Measurements from ENCODE around the gene EIF5B.
A peak's percentile ranks its signal among the peaks of the same experiment; 100 is the strongest.

The EIF5B gene

DNA sequence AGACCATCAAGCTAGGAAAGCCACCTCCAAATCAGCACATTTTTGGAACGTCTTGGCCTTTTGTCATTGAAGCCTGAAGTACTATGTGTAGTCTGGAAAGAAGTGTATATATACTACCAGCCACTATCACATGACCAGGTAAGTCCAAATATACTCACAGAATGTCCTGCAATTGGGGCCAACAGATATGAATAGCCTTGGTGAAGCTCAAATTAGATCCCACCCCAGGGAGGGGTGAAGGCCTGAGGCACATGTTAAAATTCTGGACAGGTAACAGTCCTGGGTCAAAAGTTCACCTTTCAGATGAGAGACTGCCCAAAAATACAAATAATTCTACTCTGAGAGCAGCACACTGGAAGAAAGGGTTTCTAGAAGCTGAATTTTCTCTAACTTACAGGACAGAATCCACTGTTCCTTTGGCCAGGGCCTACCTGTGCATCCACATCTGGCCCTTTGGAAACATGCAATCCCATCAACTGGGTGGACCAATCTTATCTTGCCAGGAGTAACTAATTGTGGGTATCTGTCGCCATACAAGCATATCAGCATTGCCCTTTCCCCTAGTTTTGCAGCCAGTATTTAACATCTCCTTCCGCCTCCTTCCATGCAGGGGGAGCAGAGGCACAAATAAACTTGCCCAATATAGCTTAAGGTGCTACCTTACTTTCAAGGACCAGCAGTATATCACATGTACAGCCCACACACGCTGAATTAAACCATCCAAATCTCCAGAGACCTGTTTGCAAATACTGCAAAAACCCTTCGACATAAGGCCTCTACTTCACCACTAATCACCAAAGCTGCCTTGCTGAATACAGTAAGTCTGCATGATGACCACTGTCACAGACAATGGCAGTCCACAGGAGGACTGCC is 67.8 kb downstream of the EIF5B start:
- FAIRE-seq (no peak), DNase-seq (ENCODE audit: insufficient read length, low spot score) (no peak)

DNA sequence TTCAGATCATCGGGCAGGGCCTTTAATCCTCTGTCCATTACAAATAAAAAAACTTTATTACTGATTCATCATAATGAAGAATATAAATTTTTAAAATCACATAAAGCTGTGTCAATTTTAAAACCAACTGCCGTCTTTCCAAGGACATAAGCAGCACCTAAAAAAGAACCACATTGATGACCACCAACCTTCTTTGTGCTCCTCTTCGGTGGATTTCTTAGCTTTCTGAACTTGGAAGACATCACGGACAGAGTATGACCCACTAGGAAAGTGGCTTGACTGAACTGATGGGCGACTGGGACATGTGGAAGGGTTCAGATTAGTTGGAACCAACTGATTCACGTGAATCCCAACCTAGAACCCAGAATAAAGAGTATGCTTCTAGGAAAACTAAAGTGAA is 68.9 kb downstream of the EIF5B start:
- FAIRE-seq, result no peak
- no peak for DNase-seq (ENCODE audit: insufficient read length, low spot score)

DNA sequence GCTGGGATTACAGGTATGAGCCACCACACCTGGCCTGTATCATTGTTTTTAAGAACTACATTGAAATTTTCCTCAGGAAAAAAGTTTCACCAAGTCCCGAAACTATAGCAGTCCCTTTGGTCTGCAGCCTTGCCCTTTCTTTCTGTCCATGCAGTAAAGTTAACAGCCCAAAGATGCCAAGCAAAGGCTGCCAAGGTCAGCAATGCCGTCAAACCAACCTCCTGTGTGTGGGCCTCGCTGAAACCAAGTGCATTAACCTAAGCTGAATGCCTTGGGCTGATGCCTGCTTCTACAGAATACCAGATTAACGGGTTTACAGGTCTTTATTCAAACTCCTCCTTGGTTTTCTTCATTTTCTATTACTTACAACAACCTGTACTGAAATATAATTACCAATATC is 73.1 kb downstream of the EIF5B start:
- DNase-seq (ENCODE audit: insufficient read length, low spot score) (no peak), FAIRE-seq (no peak)

DNA sequence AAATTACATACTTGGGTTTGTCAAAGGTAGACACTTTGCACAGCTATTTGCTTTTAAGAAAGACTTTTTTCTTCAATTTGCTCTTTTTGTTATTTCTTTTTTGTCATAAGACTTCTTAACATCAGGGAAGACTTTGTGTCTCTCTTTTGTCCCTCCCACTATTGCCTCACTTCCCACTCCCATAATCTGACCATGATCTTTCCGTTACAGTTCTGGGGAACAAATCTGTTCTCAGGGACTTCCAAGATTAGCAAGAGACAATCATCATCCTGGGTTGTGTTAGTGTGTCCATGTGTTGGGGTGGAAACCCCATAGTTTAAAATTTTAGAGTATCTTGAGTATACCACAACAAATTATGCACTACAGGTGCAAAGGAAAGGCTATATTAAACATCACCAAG is 77.4 kb downstream of the EIF5B start:
- DNase-seq (ENCODE audit: insufficient read length, low spot score), result no peak
- FAIRE-seq, result no peak

DNA sequence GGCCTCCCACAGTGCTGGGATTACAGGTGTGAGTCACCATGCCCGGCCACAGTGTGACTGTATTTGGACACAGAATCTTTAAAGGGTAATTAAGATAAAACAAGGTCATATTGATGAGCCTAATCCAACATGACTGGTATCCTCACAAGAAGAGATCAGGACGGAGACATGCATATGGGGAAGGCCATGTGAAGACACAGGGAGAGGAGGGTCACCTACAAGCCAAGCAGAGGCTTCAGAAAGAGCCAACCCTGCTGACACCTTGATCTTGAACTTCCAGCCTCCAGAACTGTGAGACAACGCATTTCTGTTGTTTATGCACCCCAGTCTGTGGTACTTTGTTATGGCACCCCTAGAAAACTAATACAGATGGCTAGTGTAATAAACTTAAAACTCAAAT is 80.2 kb downstream of the EIF5B start:
- FAIRE-seq (no peak), DNase-seq (ENCODE audit: insufficient read length, low spot score) (no peak)

DNA sequence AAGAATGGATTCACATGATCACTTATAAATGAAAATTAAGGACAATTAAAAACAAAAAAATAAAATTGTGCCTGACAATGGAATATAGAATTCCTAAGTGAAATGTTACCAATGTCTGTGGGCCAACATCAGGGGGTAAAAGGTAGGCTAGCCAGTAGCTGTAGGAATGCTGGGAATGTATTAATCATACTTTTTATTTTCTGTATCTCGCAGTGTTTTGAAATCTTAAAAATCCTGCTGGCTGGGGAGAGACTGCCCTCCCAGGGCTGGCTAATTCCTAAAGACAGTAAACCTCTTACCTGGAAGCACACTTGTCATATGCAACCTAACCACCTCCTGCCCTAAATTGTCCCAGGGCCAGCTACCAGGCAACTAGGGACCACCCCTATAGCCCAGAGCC is 82.8 kb downstream of the EIF5B start:
- DNase-seq (ENCODE audit: insufficient read length, low spot score) (peak; percentile 25), FAIRE-seq (no peak)

DNA sequence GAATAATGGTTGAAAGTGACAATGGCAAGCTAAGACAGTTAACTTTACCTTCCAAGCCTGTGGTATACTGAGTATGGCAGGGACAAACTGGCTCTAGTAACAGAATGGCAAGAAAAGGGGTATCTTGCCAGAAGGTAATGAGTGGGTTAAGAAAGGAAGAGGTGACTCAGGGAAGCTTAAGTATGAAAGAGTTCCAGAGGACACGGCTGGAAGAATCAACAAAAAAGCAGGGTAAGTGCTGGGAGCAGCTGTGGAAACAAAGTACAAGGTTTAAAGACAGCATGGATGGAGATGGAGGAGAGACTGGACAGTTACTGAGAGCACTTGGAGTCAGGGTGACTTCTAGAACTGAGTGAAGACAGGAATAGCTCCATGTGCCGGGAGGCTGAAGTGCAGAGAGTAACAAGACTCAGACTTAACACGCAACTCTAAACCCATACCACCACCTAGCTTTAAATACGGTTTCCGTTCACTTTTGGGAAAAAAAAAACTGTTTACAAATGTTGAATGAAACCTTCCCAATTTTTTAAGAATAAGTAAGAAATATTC is 83.6 kb downstream of the EIF5B start:
- FAIRE-seq (peak; percentile 69), DNase-seq (ENCODE audit: insufficient read length, low spot score) (no peak)

DNA sequence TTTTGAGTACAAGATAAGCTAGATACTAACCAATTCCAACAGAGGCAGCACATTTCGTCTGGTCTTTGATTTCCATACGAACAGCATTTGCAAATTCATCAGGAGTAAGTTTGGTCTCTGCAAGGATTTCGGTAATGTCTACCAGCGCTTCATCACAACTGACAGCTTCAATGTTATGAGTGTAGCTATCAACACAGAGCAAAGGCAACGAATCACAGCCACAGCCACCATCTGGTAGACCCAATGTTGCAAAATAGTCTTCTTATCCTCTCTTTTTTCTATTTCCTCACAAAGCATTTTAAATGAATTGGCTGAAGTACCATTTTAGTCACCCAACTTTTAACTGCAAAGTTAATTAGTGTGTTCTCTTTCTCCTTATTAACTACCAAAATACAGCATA is 84.3 kb downstream of the EIF5B start:
- FAIRE-seq, result no peak
- no peak for DNase-seq (ENCODE audit: insufficient read length, low spot score)

DNA sequence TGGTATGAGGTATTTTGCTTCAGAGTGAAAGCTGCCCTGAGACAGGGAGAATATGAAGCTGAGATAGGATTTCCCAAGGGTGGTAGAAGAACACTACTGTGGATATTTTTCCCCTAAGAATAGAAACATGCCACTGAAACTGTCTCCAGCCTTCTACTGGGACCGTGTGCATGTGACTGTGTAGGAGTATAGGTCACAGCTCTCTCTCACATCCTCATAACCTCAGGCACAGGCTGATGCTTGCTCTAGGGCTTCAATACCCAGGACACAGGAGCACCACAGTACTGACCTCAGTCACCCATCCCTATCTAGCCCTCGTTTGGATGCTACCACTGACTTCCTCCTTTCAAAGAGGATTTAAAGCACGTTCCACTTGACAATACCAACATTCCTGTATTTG is 85.4 kb downstream of the EIF5B start:
- FAIRE-seq (no peak), DNase-seq (ENCODE audit: insufficient read length, low spot score) (no peak)

DNA sequence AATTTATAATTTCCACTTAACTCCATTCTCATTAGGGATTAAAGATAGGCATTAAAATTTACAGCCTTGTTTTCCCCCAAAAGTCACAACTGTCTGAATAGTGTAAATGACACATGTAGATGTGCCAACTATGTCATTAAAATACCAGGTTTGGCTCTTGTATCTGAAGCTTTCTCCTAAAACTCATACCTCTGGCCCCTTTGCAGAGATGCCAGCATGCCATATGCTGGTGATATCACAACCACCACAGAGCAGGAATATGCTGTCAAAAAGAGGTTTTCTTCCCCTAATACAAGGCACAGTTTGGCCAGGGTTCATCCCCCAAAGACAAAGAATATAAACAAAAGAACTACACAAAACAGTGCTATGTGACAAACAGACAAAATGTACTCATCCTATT is 87.2 kb downstream of the EIF5B start:
- FAIRE-seq (no peak), DNase-seq (ENCODE audit: insufficient read length, low spot score) (no peak)

DNA sequence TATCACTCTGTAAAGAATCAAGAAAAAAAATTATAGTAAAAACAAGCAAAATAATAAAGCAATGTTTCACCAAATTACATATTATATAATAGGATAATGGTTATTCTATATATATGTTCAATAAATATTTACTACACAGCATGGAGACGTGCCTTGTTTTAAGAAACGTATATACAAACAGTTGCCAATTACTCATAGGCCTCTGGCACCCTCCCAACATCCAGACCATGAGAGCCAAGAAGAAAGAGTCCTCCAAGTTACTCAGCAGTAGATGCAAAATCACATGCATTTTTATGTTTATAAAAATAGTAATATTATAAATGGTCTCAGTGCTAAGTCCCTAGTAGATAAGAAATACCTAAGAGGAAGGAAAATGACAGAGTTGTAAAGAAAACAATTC is 87.8 kb downstream of the EIF5B start:
- FAIRE-seq (no peak), DNase-seq (ENCODE audit: insufficient read length, low spot score) (no peak)

DNA sequence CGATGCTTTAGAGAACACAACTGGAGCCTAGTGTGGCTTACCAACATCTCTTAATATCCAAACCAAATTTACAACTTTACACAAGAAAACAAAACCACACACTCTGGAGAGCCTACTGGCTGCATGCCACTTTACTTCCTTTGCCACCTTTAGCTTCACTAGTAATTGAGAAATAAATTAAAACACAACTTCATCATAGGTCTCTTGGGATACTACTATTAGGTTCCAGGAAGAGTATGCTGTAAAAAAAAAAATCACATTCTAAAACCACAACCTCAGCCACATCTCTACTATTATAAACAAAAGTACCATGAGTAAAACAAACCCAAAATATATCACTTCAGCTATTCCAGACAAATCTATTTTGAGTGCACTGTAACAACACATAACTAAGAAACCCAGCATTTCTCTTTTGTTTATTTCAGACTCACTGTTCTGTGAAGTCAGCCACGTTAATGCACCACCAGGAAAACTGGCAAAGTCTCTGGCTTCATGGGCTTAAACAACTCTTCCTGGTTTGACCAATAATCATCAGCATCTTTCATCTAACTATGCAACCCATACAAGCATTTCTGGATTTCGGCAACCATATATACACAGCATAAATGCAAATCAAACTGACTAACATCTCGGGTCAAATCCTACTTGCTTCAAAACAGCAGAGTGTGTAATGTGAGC is 93.6 kb downstream of the EIF5B start:
- FAIRE-seq (no peak), DNase-seq (ENCODE audit: insufficient read length, low spot score) (no peak)

DNA sequence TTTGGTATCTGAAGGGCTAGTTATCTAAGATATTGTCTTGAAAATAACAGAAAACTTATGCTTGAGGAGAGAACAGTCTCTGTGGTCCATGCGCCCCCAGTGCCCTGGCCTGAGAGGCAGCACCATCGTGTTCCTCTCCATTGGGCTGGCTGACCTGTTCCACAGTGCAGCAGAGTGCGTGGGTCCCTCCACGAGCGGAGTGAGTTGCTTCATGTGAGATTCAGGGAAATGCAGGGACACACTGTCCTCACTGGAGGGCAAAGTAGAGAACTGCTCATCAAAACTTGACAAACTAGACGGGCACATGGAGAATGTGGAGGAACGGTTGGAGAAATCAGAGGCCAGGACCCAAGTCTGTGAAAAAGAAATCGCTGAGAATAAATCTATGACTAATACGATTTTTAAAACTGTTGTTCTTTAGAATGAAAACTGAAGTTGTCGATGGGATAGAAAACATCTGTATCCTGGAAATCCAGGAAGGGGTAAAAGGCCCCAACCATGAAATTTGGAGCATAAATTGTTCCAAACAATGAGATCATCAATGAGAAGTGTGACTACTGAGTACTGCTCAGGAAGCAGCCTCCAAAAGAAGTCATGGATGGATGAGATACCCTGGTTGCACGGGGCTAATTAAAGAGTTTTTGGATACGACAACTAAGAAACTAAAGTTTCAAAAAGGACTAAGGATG is 94.5 kb downstream of the EIF5B start:
- no peak for FAIRE-seq
- no peak for DNase-seq (ENCODE audit: insufficient read length, low spot score)

DNA sequence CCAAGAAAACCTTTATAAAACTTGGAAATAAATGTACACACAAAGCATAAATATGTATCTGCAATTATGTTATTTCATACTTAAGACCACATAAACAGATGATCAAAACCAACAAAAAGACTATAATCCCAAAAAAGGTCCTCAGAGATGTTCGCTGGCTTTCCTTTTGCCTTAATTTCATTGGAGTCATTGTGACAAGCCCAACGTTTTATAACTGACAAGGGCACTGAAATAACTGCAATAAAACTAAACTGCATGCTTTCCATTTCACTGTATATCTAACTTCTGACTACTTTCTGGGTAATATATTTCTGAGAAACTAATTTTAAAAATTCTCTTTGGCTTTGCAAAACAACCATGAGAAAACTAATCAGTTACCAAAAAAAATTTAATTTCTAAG is 96.2 kb downstream of the EIF5B start:
- no peak for FAIRE-seq
- no peak for DNase-seq (ENCODE audit: insufficient read length, low spot score)

DNA sequence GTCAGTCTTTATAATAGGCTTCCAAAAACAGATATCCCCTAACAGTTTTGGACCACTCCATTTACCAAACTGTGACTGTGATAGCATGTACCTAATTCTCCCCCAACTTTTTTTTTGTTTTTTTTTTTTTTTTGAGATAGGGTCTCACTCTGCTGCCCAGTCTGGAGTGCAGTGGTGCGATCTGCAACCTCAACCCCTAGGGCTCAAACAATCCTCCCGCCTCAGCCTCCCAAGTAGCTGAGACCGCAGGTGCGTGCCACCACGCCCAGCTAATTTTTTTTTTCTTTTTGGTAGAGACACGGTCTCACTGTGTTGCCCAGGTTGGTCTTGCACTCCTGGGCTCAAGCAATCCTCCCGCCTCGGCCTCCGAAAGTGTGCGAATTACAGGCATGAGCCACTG is 99.7 kb downstream of the EIF5B start:
- FAIRE-seq (no peak), DNase-seq (ENCODE audit: insufficient read length, low spot score) (no peak)

DNA sequence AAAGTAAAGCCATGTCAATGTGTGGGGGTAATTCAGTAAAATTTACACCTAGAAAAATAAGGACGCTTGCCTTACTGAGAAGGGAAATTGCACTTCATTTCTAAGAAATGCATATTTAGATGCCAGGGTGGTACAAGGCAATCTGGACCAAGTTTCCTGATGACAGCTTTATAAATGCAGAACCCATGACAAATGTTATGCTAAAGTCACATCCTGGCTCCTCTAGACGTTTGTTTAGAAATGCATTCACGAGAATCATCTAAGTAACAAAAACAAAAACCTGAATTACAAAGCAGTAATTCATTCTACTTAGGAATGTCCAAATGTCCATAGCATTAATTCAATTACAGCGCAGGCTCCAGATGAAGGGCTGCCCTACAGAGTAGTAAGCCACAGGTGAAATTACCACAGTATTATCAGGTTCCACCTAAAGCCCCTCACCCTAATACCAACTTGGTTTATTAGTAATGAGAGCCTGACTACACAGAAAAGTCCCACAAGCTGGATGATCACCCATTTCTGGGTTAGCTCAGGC is 102.8 kb downstream of the EIF5B start:
- no peak for FAIRE-seq

DNA sequence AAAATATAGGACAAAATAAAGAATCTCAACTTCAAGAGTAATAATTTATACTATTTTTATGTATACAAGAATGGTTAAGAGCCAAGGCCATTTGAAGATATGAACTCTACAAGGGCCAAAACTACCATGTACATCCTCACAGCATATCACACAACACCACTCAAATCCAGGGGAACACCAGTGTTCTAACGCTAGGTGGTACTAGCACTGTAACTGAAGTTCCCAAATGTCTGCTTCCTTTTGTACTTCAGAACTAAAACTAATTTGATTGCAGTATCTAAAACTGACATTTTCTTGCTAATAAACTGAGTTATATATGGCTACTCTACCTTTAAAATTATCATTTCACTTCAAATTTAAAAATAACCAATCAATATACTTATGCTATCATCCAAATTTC is 105.6 kb downstream of the EIF5B start:
- DNase-seq (ENCODE audit: insufficient read length, low spot score) (no peak), FAIRE-seq (no peak)

More for the DNA sequence above, 102.8 kb downstream of the EIF5B start:
- no peak for DNase-seq (ENCODE audit: insufficient read length, low spot score)

DNA sequence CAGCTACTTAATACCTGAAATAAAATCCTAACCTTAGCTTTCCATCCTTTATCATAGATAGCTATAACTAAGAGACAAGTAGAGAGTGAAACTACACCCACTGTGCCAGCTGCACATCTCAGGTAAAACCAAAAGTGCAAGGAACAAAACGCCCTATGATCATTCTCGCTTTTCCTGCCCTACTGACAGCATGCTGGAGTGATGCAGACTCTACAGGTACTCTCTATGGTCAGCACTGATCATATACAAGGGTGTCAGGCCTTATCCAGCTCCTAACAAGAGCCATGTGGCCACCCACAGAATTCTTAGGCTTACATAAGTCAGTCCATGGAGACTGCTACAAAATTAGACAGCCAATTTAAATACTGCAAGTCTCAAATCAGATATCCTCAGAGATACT is 107.0 kb downstream of the EIF5B start:
- DNase-seq (ENCODE audit: insufficient read length, low spot score) (no peak), FAIRE-seq (no peak)

DNA sequence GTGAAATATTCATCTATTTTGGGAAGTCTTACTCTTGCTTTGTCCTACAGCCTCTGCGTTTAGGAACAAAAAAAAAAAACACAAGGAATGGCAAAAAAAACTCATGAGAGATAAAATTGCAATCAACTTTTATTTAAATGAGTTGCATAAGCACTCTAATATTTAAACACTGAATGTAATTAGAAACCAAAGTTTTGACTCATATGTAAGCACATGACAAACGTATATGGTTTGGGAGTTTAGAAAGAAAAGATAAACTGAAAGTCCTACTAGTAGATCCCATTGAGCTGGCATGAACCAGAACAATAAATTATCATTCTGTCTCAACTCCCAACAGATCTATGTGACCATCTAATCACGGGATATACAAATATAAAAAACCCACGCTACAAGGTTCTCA is 107.9 kb downstream of the EIF5B start:
- no peak for DNase-seq (ENCODE audit: insufficient read length, low spot score)
- FAIRE-seq, result no peak

DNA sequence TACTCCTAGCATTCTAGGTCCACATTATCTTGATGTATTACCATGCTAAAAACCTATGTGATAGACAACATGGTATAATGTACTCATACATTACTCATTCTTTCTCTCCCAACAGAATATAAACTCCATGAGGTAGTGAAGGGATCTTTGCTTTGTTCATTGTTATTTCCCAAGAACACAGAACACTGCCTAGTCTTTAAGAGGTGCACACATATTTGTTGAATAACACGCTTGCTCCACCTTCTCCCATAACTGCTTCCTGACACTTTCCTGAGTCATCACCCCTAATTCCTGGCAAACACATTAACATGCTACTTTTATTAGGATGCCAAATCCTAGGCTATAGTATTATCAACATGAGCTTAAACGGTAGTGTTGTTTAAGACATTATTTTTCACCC is 111.4 kb downstream of the EIF5B start:
- no peak for FAIRE-seq
- DNase-seq (ENCODE audit: insufficient read length, low spot score), result no peak

DNA sequence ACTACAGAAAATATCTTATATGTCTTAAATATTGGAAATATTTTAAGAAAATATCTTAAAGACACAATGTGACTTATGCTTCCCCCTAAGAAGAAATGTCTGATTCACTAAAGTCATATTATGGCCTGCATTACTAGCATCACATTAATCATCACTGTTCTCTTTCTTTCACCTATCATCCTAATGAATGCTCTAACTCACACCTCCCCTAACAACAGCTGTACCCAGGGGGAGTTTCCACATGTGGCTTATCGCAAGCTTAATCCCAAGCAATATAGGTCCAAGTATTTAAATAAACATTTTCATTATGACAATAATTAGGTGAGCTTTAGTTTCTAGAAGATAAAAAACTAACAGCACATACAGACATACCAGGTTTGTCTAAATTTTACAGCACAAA is 113.0 kb downstream of the EIF5B start:
- no peak for FAIRE-seq
- DNase-seq (ENCODE audit: insufficient read length, low spot score), result no peak
